ENCODE measurements around the gene NDST1. TPM values are rescaled to one million over a fixed set of nuclear protein-coding genes. Genes with fewer than 3 reads are reported as not detected.

Gene NDST1
- total RNA-seq, 1 experiment from 2014 or later: 33.1 TPM

- BruUV-seq (replicated peaks): no TSS peak
- Histone ChIP-seq H3K27ac (ENCODE audit: low read depth, low read length) (no peak overlapping the region), H3K36me3 (ENCODE audit: control insufficient read depth in 1 of 2, insufficient read depth in 2 of 2, low read length in 2 of 2) (no peaks in the 10 kb centered on the region), H3K4me2 (ENCODE audit: low read length) (no peak overlapping the region), H3K9ac (ENCODE audit: low read length) (no peak overlapping the region), H3K4me3 (replicated peaks in 1 of 2; ENCODE audit: low read depth in 1 of 2, low read length in 2 of 2) (no peak overlapping the region), H3K9me2 (ENCODE audit: insufficient read depth) (no peaks in the 10 kb centered on the region), H2AFZ (ENCODE audit: low read depth, low read length, poor library complexity, severe bottlenecking) (no peak overlapping the region), H4K20me1 (ENCODE audit: insufficient read depth) (no peaks in the 10 kb centered on the region), H3K27me3 (ENCODE audit: insufficient read depth, low read length) (no peaks in the 10 kb centered on the region), H3K79me2 (ENCODE audit: insufficient read depth, low read length) (no peaks in the 10 kb centered on the region), H3K4me1 (ENCODE audit: control insufficient read depth in 1 of 2, insufficient read depth in 2 of 2, low read length in 2 of 2) (peaks cover 5 to 13% of the 10 kb centered on the region in 2 experiments), H3K9me3 (ENCODE audit: control insufficient read depth in 1 of 2, insufficient read depth in 1 of 2, low read depth in 1 of 2, low read length in 2 of 2) (no peaks in the 10 kb centered on the region)
- RAD21 ChIA-PET (ENCODE audit: low non-redundant PET in 1 of 2, low total read pairs in 2 of 2, uncharacterized antibody in 2 of 2, unreplicated experiment in 2 of 2): no interaction called here
- intact Hi-C loops (cut with micrococcal nuclease): no loop called here
- TF ChIP-seq CEBPB (IDR thresholded peaks at IDR 0.05; ENCODE audit: low read depth): no peak
- no peak for TF ChIP-seq EGR1 (IDR thresholded peaks at IDR 0.05; ENCODE audit: low read depth)
- TF ChIP-seq CTCF (IDR thresholded peaks at IDR 0.05 in 2 of 3, conservative IDR thresholded peaks at IDR 0.05 in 1 of 3; ENCODE audit: borderline replicate concordance in 1 of 3, insufficient read depth in 1 of 3, low read depth in 2 of 3, low read length in 2 of 3): no peak
- TF ChIP-seq POLR2AphosphoS5 (IDR thresholded peaks at IDR 0.05; ENCODE audit: low read depth, low read length): no peak
- TF ChIP-seq RAD21 (IDR thresholded peaks at IDR 0.05; ENCODE audit: low read depth): no peak
- no peak for TF ChIP-seq ZFX (IDR thresholded peaks at IDR 0.05)
- TF ChIP-seq EZH2 (IDR thresholded peaks at IDR 0.05): no peak
- TF ChIP-seq SP1 (IDR thresholded peaks at IDR 0.05; ENCODE audit: low read depth): no peak
- no peak for TF ChIP-seq ZNF274 (IDR thresholded peaks at IDR 0.05; ENCODE audit: low read depth, low read length)
- no peak for TF ChIP-seq SIN3A (IDR thresholded peaks at IDR 0.05; ENCODE audit: low read depth)
- TF ChIP-seq TCF7L2 (IDR thresholded peaks at IDR 0.05; ENCODE audit: borderline replicate concordance, extremely low read depth, insufficient read depth, insufficient read length): no peak
- DNase-seq (ENCODE audit: low read depth, low spot score) (no peak), ATAC-seq (no peak)
- CTCF ChIA-PET: no interaction called here
- POLR2A ChIA-PET: no interaction called here
These were observed 88.9 kb downstream of the NDST1 start for GRCh38 chr5:150596826-150597225.
